Regular cardiac myocyte (primary cell): Measurements from ENCODE around the gene C17orf67. TPM values are rescaled to one million over a fixed set of nuclear protein-coding genes. Genes with fewer than 3 reads are reported as not detected.

ENCODE experiments used
- total RNA-seq: library from RNA; depleted of rRNA; stranded (reverse); fragments of >200 nt; gene quantifications from 2 replicates; pipeline ENCODE4 v1.2.3, GENCODE V29; 2014

C17orf67 gene
- 0.58 and 1.4 TPM in 2 replicates for total RNA-seq

GRCh38 chr17:56833809-56834379, at the start of gene C17orf67, which contains the start of gene DGKE:
Gene C17orf67 (minus strand): TSS chr17:56833920. CDS start chr17:56815810, 18,110 bp downstream.
Gene DGKE (plus strand): TSS chr17:56834151. CDS start chr17:56834796, 645 bp downstream.

Other genes starting within 250 kb of the C17orf67 start
- 0.77 and 16.1 TPM in 2 replicates for gene NOG, start 240.2 kb downstream of the C17orf67 start, total RNA-seq
- gene DGKE, start 231 bp upstream of the C17orf67 start, total RNA-seq: 5.0 and 5.6 TPM in 2 replicates
- gene TRIM25, start 80.1 kb upstream of the C17orf67 start, total RNA-seq: 19.7 and 21.7 TPM in 2 replicates
- 11.0 and 15.0 TPM in 2 replicates for gene COIL, start 127.1 kb upstream of the C17orf67 start, total RNA-seq
- gene SCPEP1, start 144.2 kb upstream of the C17orf67 start, total RNA-seq: 29.9 and 138 TPM in 2 replicates